Testis (tissue), 3 donors: ENCODE measurements around the gene GRAMD1A. TPM values are rescaled to one million over a fixed set of nuclear protein-coding genes. Genes with fewer than 3 reads are reported as not detected.

Experiments used
- DNase-seq: peaks from one replicate; pipeline ENCODE4 v3.0.0-alpha.2; 2019
- H3K27ac ChIP-seq, 2 donors: fragments of 200-600 bp; sonication (generic); one replicate each; pipeline ENCODE4 v1.5.1; 2019
- H3K27me3 ChIP-seq: fragments of 200-600 bp; sonication (generic); one replicate; pipeline ENCODE4 v1.5.1; 2019
- H3K36me3 ChIP-seq: fragments of 200-600 bp; sonication (generic); one replicate; pipeline ENCODE4 v1.5.1; 2017; ENCODE audit warnings: low read depth; ENCODE audit errors: missing control alignments
- H3K4me1 ChIP-seq: fragments of 200-600 bp; sonication (generic); one replicate; pipeline ENCODE4 v1.5.1; 2019
- H3K4me3 ChIP-seq, 2 donors: fragments of 200-600 bp; sonication (generic); one replicate each; pipeline ENCODE4 v1.5.1; 2017 to 2019
- H3K9me3 ChIP-seq: fragments of 200-600 bp; sonication (generic); one replicate; pipeline ENCODE4 v1.5.1; 2017
- CTCF ChIP-seq, 3 experiments: fragments of 450-650 bp in 2 of 3; fragments of 200-600 bp in 1 of 3; sonication (generic) in 1 of 3; IDR thresholded peaks; one replicate each; pipeline ENCODE4 v1.5.1; 2016 to 2019; ENCODE audit warnings: antibody characterized with exemption in 3 of 3, mild to moderate bottlenecking in 2 of 3, moderate library complexity in 1 of 3
- POLR2A ChIP-seq: fragments of 450-650 bp; IDR thresholded peaks from one replicate; pipeline ENCODE4 v1.6.1; 2017; ENCODE audit warnings: antibody characterized with exemption, mild to moderate bottlenecking, moderate library complexity
- WGBS, 2 donors: methylation state at CpG; one replicate each; pipeline ENCODE4 v1.1.5; 2018; 5-methylcytosine and 5-hydroxymethylcytosine counted together
- intact Hi-C: fragments of 100-400 bp; cut with DNase I; formaldehyde crosslinking; loops from one replicate; pipeline ENCODE4 v1.15.1; 2023; ENCODE audit warnings: low total_unique reads
- polyA plus RNA-seq: library from polyadenylated mRNA; stranded (reverse); fragments of 350-450 nt; fragmentation: Illumina TruSeq; extraction: RNeasy Lipid Tissue Mini Kit (QIAGEN cat#74804); gene quantifications from one replicate; pipeline ENCODE4 v1.2.3, GENCODE V29; 2014; ENCODE audit warnings: low read depth, low replicate concordance; ENCODE audit not compliant: insufficient read depth
- total RNA-seq, 2 donors: library from RNA; depleted of rRNA; stranded (reverse); fragments of >200 nt; gene quantifications; one replicate each; pipeline ENCODE4 v1.2.3, GENCODE V29; 2016

Gene GRAMD1A
- total and polyA plus RNA-seq, 3 donors from 2014 or later, result 62.8 to 99.3 (median 92.4) TPM

GRCh38 chr19:35015270-35015953 lies 15.3 kb downstream of the GRAMD1A start:
- Histone ChIP-seq H3K27ac (no peak overlapping the region), H3K36me3 (no peaks in the 10 kb centered on the region)
- TF ChIP-seq POLR2A (no peak), CTCF (IDR thresholded peaks at IDR 0.05) (no peak)

GRCh38 chr19:35015954-35016351 lies 15.8 kb downstream of the GRAMD1A start:
- H3K4me3 ChIP-seq, result no peak overlapping the region
- intact Hi-C loops, result no loop called here
- H3K36me3 ChIP-seq, result no peaks in the 10 kb centered on the region
- no peaks in the 10 kb centered on the region for H3K27me3 ChIP-seq
- H3K27ac ChIP-seq, result no peak overlapping the region
- WGBS, 2 donors, result 95 to 97% methylated on average over 6 of the region's 6 CpGs
- DNase-seq, result no peak
- peaks cover 9% of the 10 kb centered on the region for H3K4me1 ChIP-seq
- TF ChIP-seq POLR2A, result no peak
- no peak for TF ChIP-seq CTCF (IDR thresholded peaks at IDR 0.05)
- H3K9me3 ChIP-seq, result no peaks in the 10 kb centered on the region

More at GRCh38 chr19:35015270-35015953, 15.3 kb downstream of the GRAMD1A start:
- H3K27me3 ChIP-seq, result no peaks in the 10 kb centered on the region
- 63 to 86% methylated on average over 11 to 16 of the region's 16 CpGs for WGBS, 2 donors
- no peaks in the 10 kb centered on the region for H3K9me3 ChIP-seq
- intact Hi-C loops, result no loop called here
- H3K4me3 ChIP-seq, result no peak overlapping the region
- no peak for DNase-seq
- H3K4me1 ChIP-seq, result peaks cover 9% of the 10 kb centered on the region

- no peak overlapping the region for H3K27ac ChIP-seq
- TF ChIP-seq CTCF (IDR thresholded peaks at IDR 0.05), result no peak
- TF ChIP-seq POLR2A, result no peak
- WGBS, 2 donors, result 89% methylated on average over 3 of the region's 3 CpGs
- H3K9me3 ChIP-seq, result no peaks in the 10 kb centered on the region
- peaks cover 8% of the 10 kb centered on the region for H3K4me1 ChIP-seq
- no peak for DNase-seq
- H3K27me3 ChIP-seq, result no peaks in the 10 kb centered on the region
- intact Hi-C loops, result no loop called here
- H3K4me3 ChIP-seq, result no peak overlapping the region
- no peaks in the 10 kb centered on the region for H3K36me3 ChIP-seq
Measured at GRCh38 chr19:35017507-35017906, 17.4 kb downstream of the GRAMD1A start.

- Histone ChIP-seq H3K9me3 (no peaks in the 10 kb centered on the region), H3K4me1 (peaks cover 3% of the 10 kb centered on the region), H3K4me3 (no peak overlapping the region), H3K27ac (no peak overlapping the region), H3K36me3 (no peaks in the 10 kb centered on the region), H3K27me3 (no peaks in the 10 kb centered on the region)
- DNase-seq, result no peak
- intact Hi-C loops, result no loop called here
- WGBS, 2 donors, result 92 to 97% methylated on average over 3 to 4 of the region's 4 CpGs
- TF ChIP-seq POLR2A, result no peak
- no peak for TF ChIP-seq CTCF (IDR thresholded peaks at IDR 0.05)
Measured at GRCh38 chr19:35018379-35018778, 18.3 kb downstream of the GRAMD1A start.

- Histone ChIP-seq H3K36me3 (no peaks in the 10 kb centered on the region), H3K27ac (no peak overlapping the region), H3K4me1 (peaks cover 3% of the 10 kb centered on the region), H3K27me3 (no peaks in the 10 kb centered on the region), H3K9me3 (no peaks in the 10 kb centered on the region), H3K4me3 (no peak overlapping the region)
- TF ChIP-seq POLR2A (no peak), CTCF (IDR thresholded peaks at IDR 0.05) (no peak)
- WGBS, 2 donors, result 90 to 91% methylated on average over 6 to 22 of the region's 22 CpGs
- intact Hi-C loops, result no loop called here
- no peak for DNase-seq
Measured at GRCh38 chr19:35019144-35019543, 19.0 kb downstream of the GRAMD1A start.
